ACC112 (cell line): ENCODE results near the gene PAH.

ENCODE experiments used
- H2AFZ ChIP-seq: fragments of 200-600 bp; sonication (generic); one replicate; pipeline ENCODE4 v1.6.0; 2017; ENCODE audit warnings: antibody characterized with exemption, low read length; ENCODE audit not compliant: unreplicated experiment
- H3K27ac ChIP-seq: fragments of 200-600 bp; sonication (generic); 2 replicates; pipeline ENCODE4 v1.5.1; 2014; ENCODE audit warnings: low read depth, mild to moderate bottlenecking, antibody characterized with exemption, low read length, moderate library complexity
- H3K27me3 ChIP-seq: fragments of 200-600 bp; sonication (generic); 2 replicates; pipeline ENCODE4 v1.6.1; 2014; ENCODE audit warnings: mild to moderate bottlenecking, antibody characterized with exemption, low read length, moderate library complexity, mixed read lengths; ENCODE audit not compliant: insufficient read depth
- H3K36me3 ChIP-seq: fragments of 200-600 bp; sonication (generic); 2 replicates; pipeline ENCODE4 v1.6.1; 2016; ENCODE audit warnings: mild to moderate bottlenecking, antibody characterized with exemption, low read length, moderate library complexity, mixed read lengths; ENCODE audit not compliant: insufficient read depth
- H3K4me1 ChIP-seq: fragments of 200-600 bp; sonication (generic); one replicate; pipeline ENCODE4 v1.6.1; 2016; ENCODE audit warnings: low read length, mixed read lengths; ENCODE audit not compliant: insufficient read depth, unreplicated experiment, control insufficient read depth
- H3K4me3 ChIP-seq: fragments of 200-600 bp; sonication (generic); 2 replicates; pipeline ENCODE4 v1.5.1; 2014; ENCODE audit warnings: mild to moderate bottlenecking, low read depth, low read length
- H3K79me2 ChIP-seq: fragments of 200-600 bp; sonication (generic); one replicate; pipeline ENCODE4 v1.6.0; 2016; ENCODE audit warnings: low read length; ENCODE audit not compliant: control insufficient read depth, unreplicated experiment, insufficient read depth

PAH gene

GRCh38 chr12:102824218-102824835 is 92.7 kb downstream of the PAH start:
- no peaks in the 10 kb centered on the region for H3K79me2 ChIP-seq
- no peak overlapping the region for H3K27ac ChIP-seq
- no peaks in the 10 kb centered on the region for H3K36me3 ChIP-seq
- no peaks in the 10 kb centered on the region for H3K4me1 ChIP-seq
- no peak overlapping the region for H3K4me3 ChIP-seq
- no peak overlapping the region for H2AFZ ChIP-seq
- peaks cover 4% of the 10 kb centered on the region; the same call in 1 of the 2 replicates for H3K27me3 ChIP-seq

GRCh38 chr12:102821149-102821548 is 95.9 kb downstream of the PAH start:
- Histone ChIP-seq H3K4me3 (no peak overlapping the region), H3K4me1 (no peaks in the 10 kb centered on the region), H3K27ac (no peak overlapping the region), H3K79me2 (no peaks in the 10 kb centered on the region), H3K36me3 (no peaks in the 10 kb centered on the region), H3K27me3 (peaks cover 4% of the 10 kb centered on the region; the same call in 1 of the 2 replicates), H2AFZ (no peak overlapping the region)

- H3K36me3 ChIP-seq: no peaks in the 10 kb centered on the region
- H3K4me3 ChIP-seq: no peak overlapping the region
- no peak overlapping the region for H3K27ac ChIP-seq
- H3K79me2 ChIP-seq: no peaks in the 10 kb centered on the region
- H3K4me1 ChIP-seq: no peaks in the 10 kb centered on the region
- no peaks in the 10 kb centered on the region for H3K27me3 ChIP-seq
- H2AFZ ChIP-seq: no peak overlapping the region
These were observed 100.1 kb downstream of the PAH start for GRCh38 chr12:102816816-102817434.

- Histone ChIP-seq H3K4me3 (no peak overlapping the region), H3K27me3 (no peaks in the 10 kb centered on the region), H3K36me3 (no peaks in the 10 kb centered on the region)
These were observed 102.2 kb downstream of the PAH start for GRCh38 chr12:102814691-102815367.

GRCh38 chr12:102812344-102812743 is 104.7 kb downstream of the PAH start:
- Histone ChIP-seq H2AFZ (no peak overlapping the region), H3K4me1 (no peaks in the 10 kb centered on the region), H3K27ac (no peak overlapping the region), H3K27me3 (no peaks in the 10 kb centered on the region), H3K4me3 (no peak overlapping the region), H3K36me3 (no peaks in the 10 kb centered on the region), H3K79me2 (no peaks in the 10 kb centered on the region)

More at GRCh38 chr12:102814691-102815367, 102.2 kb downstream of the PAH start:
- Histone ChIP-seq H2AFZ (no peak overlapping the region), H3K79me2 (no peaks in the 10 kb centered on the region), H3K4me1 (no peaks in the 10 kb centered on the region), H3K27ac (no peak overlapping the region)

- no peaks in the 10 kb centered on the region for H3K27me3 ChIP-seq
- no peaks in the 10 kb centered on the region for H3K79me2 ChIP-seq
These were observed 105.8 kb downstream of the PAH start for GRCh38 chr12:102811110-102811737.

GRCh38 chr12:102808412-102808811 is 108.6 kb downstream of the PAH start:
- Histone ChIP-seq H3K27ac (no peak overlapping the region), H3K4me1 (no peaks in the 10 kb centered on the region), H3K4me3 (no peak overlapping the region), H3K36me3 (no peaks in the 10 kb centered on the region), H3K79me2 (no peaks in the 10 kb centered on the region), H3K27me3 (no peaks in the 10 kb centered on the region), H2AFZ (no peak overlapping the region)

More at GRCh38 chr12:102811110-102811737, 105.8 kb downstream of the PAH start:
- no peaks in the 10 kb centered on the region for H3K4me1 ChIP-seq
- H3K36me3 ChIP-seq: no peaks in the 10 kb centered on the region
- H2AFZ ChIP-seq: no peak overlapping the region
- H3K27ac ChIP-seq: no peak overlapping the region
- H3K4me3 ChIP-seq: no peak overlapping the region

- no peaks in the 10 kb centered on the region for H3K36me3 ChIP-seq
- H3K27ac ChIP-seq: no peak overlapping the region
- H3K27me3 ChIP-seq: no peaks in the 10 kb centered on the region
- no peaks in the 10 kb centered on the region for H3K79me2 ChIP-seq
- H3K4me1 ChIP-seq: no peaks in the 10 kb centered on the region
- no peak overlapping the region for H2AFZ ChIP-seq
- no peak overlapping the region for H3K4me3 ChIP-seq
These were observed 110.5 kb downstream of the PAH start for GRCh38 chr12:102806592-102806991.

- H3K27me3 ChIP-seq: no peaks in the 10 kb centered on the region
- no peak overlapping the region for H3K27ac ChIP-seq
- H2AFZ ChIP-seq: no peak overlapping the region
- H3K79me2 ChIP-seq: no peaks in the 10 kb centered on the region
- no peaks in the 10 kb centered on the region for H3K36me3 ChIP-seq
- no peak overlapping the region for H3K4me3 ChIP-seq
- H3K4me1 ChIP-seq: no peaks in the 10 kb centered on the region
These were observed 110.9 kb downstream of the PAH start for GRCh38 chr12:102806110-102806509.

GRCh38 chr12:102800565-102800964 is 116.5 kb downstream of the PAH start:
- H3K27ac ChIP-seq: no peak overlapping the region
- H3K27me3 ChIP-seq: no peaks in the 10 kb centered on the region
- no peak overlapping the region for H2AFZ ChIP-seq
- no peaks in the 10 kb centered on the region for H3K79me2 ChIP-seq
- H3K4me1 ChIP-seq: no peaks in the 10 kb centered on the region
- no peak overlapping the region for H3K4me3 ChIP-seq
- no peaks in the 10 kb centered on the region for H3K36me3 ChIP-seq
